ENCODE measurements around the gene NPAT.
"Not testable (repeated sequence)": the region's sequence is repeated elsewhere in the genome, so short reads cannot be mapped to it uniquely, and the experiment has no call there.

DNA sequence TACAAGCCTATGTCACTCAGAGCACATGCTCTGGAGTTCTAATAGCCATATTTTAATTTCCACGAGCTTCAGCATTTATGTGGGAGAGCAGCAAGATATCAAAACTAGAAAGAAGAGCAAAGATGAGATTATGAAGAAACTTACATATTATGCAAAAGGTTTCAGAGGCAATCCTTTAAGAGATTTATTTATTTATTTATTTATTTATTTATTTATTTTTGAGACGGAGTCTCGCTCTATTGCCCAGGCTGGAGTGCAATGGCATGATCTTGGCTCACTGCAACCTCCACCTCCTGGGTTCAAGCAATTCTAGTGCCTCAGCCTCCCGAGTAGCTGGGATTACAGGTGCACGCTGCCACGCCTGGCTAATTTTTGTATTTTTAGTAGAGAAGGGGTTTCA lies 59.6 kb downstream of the NPAT start:
- TF ChIP-seq, protein P1, sequence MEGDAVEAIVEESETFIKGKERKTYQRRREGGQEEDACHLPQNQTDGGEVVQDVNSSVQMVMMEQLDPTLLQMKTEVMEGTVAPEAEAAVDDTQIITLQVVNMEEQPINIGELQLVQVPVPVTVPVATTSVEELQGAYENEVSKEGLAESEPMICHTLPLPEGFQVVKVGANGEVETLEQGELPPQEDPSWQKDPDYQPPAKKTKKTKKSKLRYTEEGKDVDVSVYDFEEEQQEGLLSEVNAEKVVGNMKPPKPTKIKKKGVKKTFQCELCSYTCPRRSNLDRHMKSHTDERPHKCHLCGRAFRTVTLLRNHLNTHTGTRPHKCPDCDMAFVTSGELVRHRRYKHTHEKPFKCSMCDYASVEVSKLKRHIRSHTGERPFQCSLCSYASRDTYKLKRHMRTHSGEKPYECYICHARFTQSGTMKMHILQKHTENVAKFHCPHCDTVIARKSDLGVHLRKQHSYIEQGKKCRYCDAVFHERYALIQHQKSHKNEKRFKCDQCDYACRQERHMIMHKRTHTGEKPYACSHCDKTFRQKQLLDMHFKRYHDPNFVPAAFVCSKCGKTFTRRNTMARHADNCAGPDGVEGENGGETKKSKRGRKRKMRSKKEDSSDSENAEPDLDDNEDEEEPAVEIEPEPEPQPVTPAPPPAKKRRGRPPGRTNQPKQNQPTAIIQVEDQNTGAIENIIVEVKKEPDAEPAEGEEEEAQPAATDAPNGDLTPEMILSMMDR (IDR thresholded peaks at IDR 0.05 in 4 of 5, conservative IDR thresholded peaks at IDR 0.05 in 1 of 5): not testable (repeated sequence)
- TF ChIP-seq POLR2A (IDR thresholded peaks at IDR 0.05): not testable (repeated sequence)
